BLaER1 treated with 17β-estradiol and CSF1 and Interleukin-3, amounts not matched to agents 10 nM and 100 nM (cell line): Measurements from ENCODE around the gene GCK.

Source experiments
- H3K27ac ChIP-seq, 11 experiments: shearing (Covaris generic); formaldehyde crosslinking; 2 replicates each; pipeline ENCODE4 v1.8.1; 2022
- H3K27me3 ChIP-seq, 11 experiments: shearing (Covaris generic); formaldehyde crosslinking; 2 replicates each; pipeline ENCODE4 v1.8.1; 2022
- H3K36me3 ChIP-seq, 11 experiments: shearing (Covaris generic); formaldehyde crosslinking; 2 replicates each; pipeline ENCODE4 v1.8.1; 2022
- H3K4me1 ChIP-seq, 10 experiments: shearing (Covaris generic); formaldehyde crosslinking; 2 replicates each; pipeline ENCODE4 v1.8.1; 2022
- H3K4me2 ChIP-seq, 11 experiments: shearing (Covaris generic); formaldehyde crosslinking; 2 replicates each; pipeline ENCODE4 v1.8.1; 2022
- H3K4me3 ChIP-seq, 10 experiments: shearing (Covaris generic); formaldehyde crosslinking; 2 replicates each; pipeline ENCODE4 v1.8.1; 2022
- H3K9ac ChIP-seq, 11 experiments: shearing (Covaris generic); formaldehyde crosslinking; 2 replicates each; pipeline ENCODE4 v1.8.1; 2022
- H3K9me3 ChIP-seq, 11 experiments: shearing (Covaris generic); formaldehyde crosslinking; replicated peaks in 1 of 11; 2 replicates each; pipeline ENCODE4 v1.8.1; 2022
- H4K20me1 ChIP-seq, 11 experiments: shearing (Covaris generic); formaldehyde crosslinking; 2 replicates each; pipeline ENCODE4 v1.8.1; 2022
- Cebpa-rat ChIP-seq, 11 experiments: shearing (Covaris generic); IDR thresholded peaks; 2 replicates each; pipeline ENCODE4 v1.8.1; 2022

The GCK gene

GRCh38 chr7:44157116-44158080 is 31.8 kb downstream of the GCK start:
- no peak overlapping the region; a peak in 1 of 22 replicates for H3K9ac ChIP-seq
- H3K36me3 ChIP-seq = no peaks in the 10 kb centered on the region
- no peaks in the 10 kb centered on the region for H3K4me1 ChIP-seq
- H3K9me3 ChIP-seq = no peaks in the 10 kb centered on the region
- H4K20me1 ChIP-seq = no peaks in the 10 kb centered on the region
- no peak overlapping the region for H3K27ac ChIP-seq
- no peak for TF ChIP-seq Cebpa-rat (IDR thresholded peaks at IDR 0.05)
- H3K27me3 ChIP-seq = no peaks in the 10 kb centered on the region
- H3K4me2 ChIP-seq = no peak overlapping the region
- no peak overlapping the region for H3K4me3 ChIP-seq

GRCh38 chr7:44156453-44157010 is 32.7 kb downstream of the GCK start:
- H3K36me3 ChIP-seq = no peaks in the 10 kb centered on the region

GRCh38 chr7:44155191-44156185 is 33.8 kb downstream of the GCK start:
- TF ChIP-seq Cebpa-rat (IDR thresholded peaks at IDR 0.05) = no peak
- Histone ChIP-seq H3K9me3 (no peaks in the 10 kb centered on the region), H3K9ac (no peak overlapping the region), H3K36me3 (no peaks in the 10 kb centered on the region), H3K4me1 (peaks cover 0 to 6% (median 0%) of the 10 kb centered on the region in 10 experiments; a peak in 7 of 20 replicates), H3K4me3 (no peak overlapping the region), H3K27ac (no peak overlapping the region), H4K20me1 (no peaks in the 10 kb centered on the region), H3K27me3 (no peaks in the 10 kb centered on the region), H3K4me2 (no peak overlapping the region)

More at GRCh38 chr7:44156453-44157010, 32.7 kb downstream of the GCK start:
- Histone ChIP-seq H3K4me2 (no peak overlapping the region), H3K9me3 (no peaks in the 10 kb centered on the region), H3K27ac (no peak overlapping the region), H3K9ac (no peak overlapping the region), H4K20me1 (no peaks in the 10 kb centered on the region), H3K4me3 (no peak overlapping the region), H3K27me3 (no peaks in the 10 kb centered on the region), H3K4me1 (no peaks in the 10 kb centered on the region)
- no peak for TF ChIP-seq Cebpa-rat (IDR thresholded peaks at IDR 0.05)

GRCh38 chr7:44154703-44155102 is 34.5 kb downstream of the GCK start:
- Histone ChIP-seq H3K27ac (no peak overlapping the region), H4K20me1 (no peaks in the 10 kb centered on the region), H3K9ac (no peak overlapping the region), H3K36me3 (no peaks in the 10 kb centered on the region), H3K4me1 (peaks cover 0 to 10% (median 0%) of the 10 kb centered on the region in 10 experiments; a peak in 7 of 20 replicates), H3K27me3 (no peaks in the 10 kb centered on the region), H3K4me3 (no peak overlapping the region), H3K9me3 (no peaks in the 10 kb centered on the region), H3K4me2 (no peak overlapping the region)
- TF ChIP-seq Cebpa-rat (IDR thresholded peaks at IDR 0.05) = no peak; a peak in 1 of 22 replicates

- peaks cover 0 to 10% (median 0%) of the 10 kb centered on the region in 10 experiments; a peak in 7 of 20 replicates for H3K4me1 ChIP-seq
- no peak overlapping the region for H3K9ac ChIP-seq
- no peaks in the 10 kb centered on the region for H3K36me3 ChIP-seq
- no peak overlapping the region for H3K4me2 ChIP-seq
- no peaks in the 10 kb centered on the region for H4K20me1 ChIP-seq
- H3K27me3 ChIP-seq = no peaks in the 10 kb centered on the region
- no peak overlapping the region for H3K27ac ChIP-seq
- no peaks in the 10 kb centered on the region for H3K9me3 ChIP-seq
- no peak for TF ChIP-seq Cebpa-rat (IDR thresholded peaks at IDR 0.05)
- no peak overlapping the region for H3K4me3 ChIP-seq
Observed at GRCh38 chr7:44153948-44154335, 35.3 kb downstream of the GCK start.

- H3K27me3 ChIP-seq = no peaks in the 10 kb centered on the region
- TF ChIP-seq Cebpa-rat (IDR thresholded peaks at IDR 0.05) = no peak
- peaks cover 0 to 10% (median 0%) of the 10 kb centered on the region in 10 experiments; a peak in 7 of 20 replicates for H3K4me1 ChIP-seq
- no peak overlapping the region for H3K27ac ChIP-seq
- H3K9me3 ChIP-seq = no peaks in the 10 kb centered on the region
- no peak overlapping the region for H3K4me3 ChIP-seq
- H3K4me2 ChIP-seq = no peak overlapping the region
- H4K20me1 ChIP-seq = no peaks in the 10 kb centered on the region
- no peak overlapping the region for H3K9ac ChIP-seq
- no peaks in the 10 kb centered on the region for H3K36me3 ChIP-seq
Observed at GRCh38 chr7:44152971-44153947, 36.0 kb downstream of the GCK start.

GRCh38 chr7:44151956-44152355 is 37.3 kb downstream of the GCK start:
- Histone ChIP-seq H3K27ac (no peak overlapping the region), H3K9ac (no peak overlapping the region), H3K4me1 (peaks cover 0 to 10% (median 0%) of the 10 kb centered on the region in 10 experiments; a peak in 7 of 20 replicates), H3K4me2 (no peak overlapping the region), H3K36me3 (no peaks in the 10 kb centered on the region), H3K27me3 (no peaks in the 10 kb centered on the region), H3K4me3 (no peak overlapping the region), H3K9me3 (no peaks in the 10 kb centered on the region), H4K20me1 (no peaks in the 10 kb centered on the region)
- TF ChIP-seq Cebpa-rat (IDR thresholded peaks at IDR 0.05) = no peak
